Smooth muscle cell (in vitro differentiated cells): ENCODE measurements around the gene STAT5B. TPM values are rescaled to one million over a fixed set of nuclear protein-coding genes. Genes with fewer than 3 reads are reported as not detected.

Experiments
- DNase-seq: peaks from one replicate; lab custom pipeline; 2025; ENCODE audit not compliant: unreplicated experiment; lab: John Stamatoyannopoulos, UW
- H2AFZ ChIP-seq: fragments of 200-600 bp; sonication (generic); 2 replicates; pipeline ENCODE4 v1.6.0; 2016; ENCODE audit warnings: antibody characterized with exemption, low read depth, mild to moderate bottlenecking
- H3F3A ChIP-seq: fragments of 200-600 bp; sonication (generic); 2 replicates; pipeline ENCODE4 v1.6.0; 2017; ENCODE audit warnings: antibody characterized with exemption, low read depth
- H3K27ac ChIP-seq: fragments of 200-600 bp; sonication (generic); 2 replicates; pipeline ENCODE4 v1.5.1; 2016; ENCODE audit warnings: low read depth, mild to moderate bottlenecking
- H3K27me3 ChIP-seq: fragments of 200-600 bp; sonication (generic); 2 replicates; pipeline ENCODE4 v1.6.1; 2016; ENCODE audit warnings: low read depth, mild to moderate bottlenecking
- H3K36me3 ChIP-seq: fragments of 200-600 bp; sonication (generic); 2 replicates; pipeline ENCODE4 v1.5.1; 2016; ENCODE audit warnings: low read depth
- H3K4me1 ChIP-seq: fragments of 200-600 bp; sonication (generic); 2 replicates; pipeline ENCODE4 v1.5.1; 2016; ENCODE audit warnings: low read depth
- H3K4me2 ChIP-seq: fragments of 200-600 bp; sonication (generic); 2 replicates; pipeline ENCODE4 v1.6.0; 2016; ENCODE audit warnings: mild to moderate bottlenecking
- H3K4me3 ChIP-seq: fragments of 200-600 bp; sonication (generic); 2 replicates; pipeline ENCODE4 v1.5.1; 2016; ENCODE audit warnings: mild to moderate bottlenecking
- H3K79me2 ChIP-seq: fragments of 200-600 bp; sonication (generic); 2 replicates; pipeline ENCODE4 v1.6.0; 2016; ENCODE audit warnings: low read depth, mild to moderate bottlenecking
- H3K9ac ChIP-seq: fragments of 200-600 bp; sonication (generic); 2 replicates; pipeline ENCODE4 v1.6.0; 2016; ENCODE audit warnings: low read depth
- H3K9me3 ChIP-seq: fragments of 200-600 bp; sonication (generic); replicated peaks from 2 replicates; pipeline ENCODE4 v1.5.1; 2016; ENCODE audit warnings: low read depth
- H4K20me1 ChIP-seq: fragments of 200-600 bp; sonication (generic); 2 replicates; pipeline ENCODE4 v1.6.0; 2016; ENCODE audit warnings: low read depth
- CTCF ChIP-seq: fragments of 200-600 bp; sonication (generic); IDR thresholded peaks from 2 replicates; pipeline ENCODE4 v1.5.1; 2017; ENCODE audit warnings: borderline replicate concordance, mild to moderate bottlenecking, antibody characterized with exemption; ENCODE audit not compliant: insufficient read depth, poor library complexity, severe bottlenecking
- WGBS: methylation state at CpG from one replicate; pipeline ENCODE4 v1.1.7; 2016; ENCODE audit warnings: low lambda C conversion rate; 5-methylcytosine and 5-hydroxymethylcytosine counted together
- polyA plus RNA-seq: library from polyadenylated mRNA; unstranded; fragments of >200 nt; fragmentation: Nextera tagmentation; extraction: Ambion mirVana; gene quantifications from 2 replicates; pipeline ENCODE4 v1.2.1, GENCODE V29; 2016
- total RNA-seq: library from RNA; depleted of rRNA; stranded (reverse); fragments of >200 nt; gene quantifications from 2 replicates; pipeline ENCODE4 v1.2.3, GENCODE V29; 2014

STAT5B gene
- total and polyA plus RNA-seq, 2 experiments from 2014 or later: 10.7 to 12.4 TPM

DNA sequence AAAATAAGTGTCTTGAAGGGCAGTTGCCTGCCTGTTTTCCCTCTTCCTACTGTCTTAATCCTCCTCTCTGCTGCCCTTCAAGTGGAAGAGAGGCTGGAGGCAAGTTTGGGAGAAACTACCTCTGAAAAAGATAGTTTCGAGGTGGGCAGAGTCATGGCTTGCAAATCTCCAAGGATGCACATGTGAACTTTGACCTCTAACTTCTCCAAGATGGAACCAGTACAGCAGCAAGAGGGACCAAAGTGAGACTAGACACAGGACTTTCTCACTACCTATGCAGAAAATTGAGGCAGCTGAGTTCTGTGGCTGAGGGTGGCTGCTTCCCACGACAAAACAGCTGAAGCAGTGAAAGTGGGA lies 94.4 kb downstream of the STAT5B start:
- H3K79me2 ChIP-seq: no peaks in the 10 kb centered on the region
- H4K20me1 ChIP-seq: no peaks in the 10 kb centered on the region
- H3K4me2 ChIP-seq: no peak overlapping the region
- WGBS: 86% methylated on average over 2 of the region's 2 CpGs
- DNase-seq: no peak
- no peaks in the 10 kb centered on the region for H3K9me3 ChIP-seq
- peaks cover 52% of the 10 kb centered on the region for H3K27me3 ChIP-seq
- TF ChIP-seq CTCF: no peak
- no peak overlapping the region for H3K4me3 ChIP-seq
- no peaks in the 10 kb centered on the region for H3K36me3 ChIP-seq
- no peaks in the 10 kb centered on the region for H3F3A ChIP-seq
- H3K4me1 ChIP-seq: peaks cover 18% of the 10 kb centered on the region
- H3K9ac ChIP-seq: no peak overlapping the region
- no peak overlapping the region for H2AFZ ChIP-seq
- H3K27ac ChIP-seq: no peak overlapping the region

GRCh38 chr17:42180922-42181850 lies 95.0 kb downstream of the STAT5B start, which contains the start of gene KCNH4:
TSS of gene KCNH4 (minus strand) at chr17:42181142. CDS start at chr17:42180945, 197 bp downstream.
- Histone ChIP-seq H3K36me3 (no peaks in the 10 kb centered on the region), H3K9ac (no peak within 1 kb of the TSS), H3K79me2 (no peaks in the 10 kb centered on the region), H3K9me3 (no peaks in the 10 kb centered on the region), H4K20me1 (no peaks in the 10 kb centered on the region), H3K4me2 (peak within 1 kb of the TSS; percentile 54), H3F3A (no peaks in the 10 kb centered on the region), H3K4me1 (peaks cover 18% of the 10 kb centered on the region), H3K4me3 (peak within 1 kb of the TSS; percentile 21), H2AFZ (no peak within 1 kb of the TSS), H3K27ac (no peak within 1 kb of the TSS), H3K27me3 (peaks cover 52% of the 10 kb centered on the region)
- WGBS: 8% methylated on average over 39 of the region's 60 CpGs
- peak; percentile 25 for TF ChIP-seq CTCF
- DNase-seq: no peak

- no peak overlapping the region for H3K9ac ChIP-seq
- TF ChIP-seq CTCF: no peak
- no peak overlapping the region for H2AFZ ChIP-seq
- no peaks in the 10 kb centered on the region for H3K36me3 ChIP-seq
- H3K27ac ChIP-seq: no peak overlapping the region
- H3K4me1 ChIP-seq: peaks cover 12% of the 10 kb centered on the region
- no peaks in the 10 kb centered on the region for H3F3A ChIP-seq
- DNase-seq: no peak
- H3K9me3 ChIP-seq: no peaks in the 10 kb centered on the region
- no peak overlapping the region for H3K4me3 ChIP-seq
- H3K79me2 ChIP-seq: no peaks in the 10 kb centered on the region
- WGBS: 4% methylated on average over 26 of the region's 33 CpGs
- H3K27me3 ChIP-seq: peaks cover 52% of the 10 kb centered on the region
- no peaks in the 10 kb centered on the region for H4K20me1 ChIP-seq
- peak overlapping the region; percentile 54 for H3K4me2 ChIP-seq
These were observed 95.7 kb downstream of the STAT5B start for GRCh38 chr17:42180411-42180921.
